CD14-positive monocyte (primary cell): ENCODE measurements around the gene IL5. TPM values are rescaled to one million over a fixed set of nuclear protein-coding genes. Genes with fewer than 3 reads are reported as not detected.

ENCODE experiments used
- DNase-seq, 3 donors: peaks; one replicate each; pipeline ENCODE4 v3.0.0-alpha.2; 2011 to 2022
- H2AFZ ChIP-seq: 2 replicates; pipeline ENCODE4 v1.6.0; 2012; ENCODE audit warnings: mild to moderate bottlenecking, low read depth, low read length, inconsistent platforms; ENCODE audit not compliant: insufficient read depth, poor library complexity, severe bottlenecking
- H3K27ac ChIP-seq, 2 donors: 1 replicate in 1 of 2; 2 replicates in 1 of 2; pipeline ENCODE4 v1.5.1; 2012 to 2013; ENCODE audit warnings: low read length in 2 of 2, control low read depth in 1 of 2, inconsistent platforms in 1 of 2, low read depth in 1 of 2, mild to moderate bottlenecking in 1 of 2
- H3K27me3 ChIP-seq, 2 donors: one replicate each; pipeline versions ENCODE4 v1.6.0 to v1.6.1; 2011 to 2013; ENCODE audit warnings: low read length in 2 of 2; ENCODE audit not compliant: control insufficient read depth in 2 of 2, insufficient read depth in 2 of 2
- H3K36me3 ChIP-seq, 2 donors: replicated peaks in 1 of 2; 1 replicate in 1 of 2; 2 replicates in 1 of 2; pipeline versions ENCODE4 v1.5.1 to v1.6.1; 2012 to 2013; ENCODE audit warnings: low read length in 2 of 2, control low read depth in 1 of 2, inconsistent platforms in 1 of 2, mild to moderate bottlenecking in 1 of 2; ENCODE audit not compliant: insufficient read depth in 2 of 2, control insufficient read depth in 1 of 2
- H3K4me1 ChIP-seq, 2 donors: 1 replicate in 1 of 2; 2 replicates in 1 of 2; pipeline versions ENCODE4 v1.5.1 to v1.6.1; 2012 to 2013; ENCODE audit warnings: low read length in 2 of 2, control low read depth in 1 of 2, inconsistent platforms in 1 of 2, mild to moderate bottlenecking in 1 of 2, moderate library complexity in 1 of 2; ENCODE audit not compliant: insufficient read depth in 2 of 2, control insufficient read depth in 1 of 2
- H3K4me2 ChIP-seq: replicated peaks from 2 replicates; pipeline ENCODE3; 2012; ENCODE audit warnings: low read length, moderate library complexity, mild to moderate bottlenecking; ENCODE audit not compliant: poor library complexity, severe bottlenecking; ENCODE audit errors: extremely low read depth
- H3K4me3 ChIP-seq, 3 experiments: fragments of 200-600 bp in 1 of 3; sonication (generic) in 1 of 3; replicated peaks in 1 of 3; 1 replicate in 2 of 3; 2 replicates in 1 of 3; pipeline ENCODE4 v1.5.1; 2011 to 2013; ENCODE audit warnings: low read length in 3 of 3, mild to moderate bottlenecking in 3 of 3, control low read depth in 2 of 3, low read depth in 2 of 3, inconsistent platforms in 1 of 3, moderate library complexity in 1 of 3
- H3K79me2 ChIP-seq: 2 replicates; pipeline ENCODE4 v1.6.0; 2012; ENCODE audit warnings: mild to moderate bottlenecking, control low read depth, inconsistent platforms, low read length, moderate library complexity; ENCODE audit not compliant: insufficient read depth
- H3K9ac ChIP-seq: 2 replicates; pipeline ENCODE4 v1.6.0; 2017; ENCODE audit warnings: low read length, mild to moderate bottlenecking; ENCODE audit not compliant: insufficient read depth, poor library complexity, severe bottlenecking
- H3K9me3 ChIP-seq, 2 donors: replicated peaks in 1 of 2; 1 replicate in 1 of 2; 2 replicates in 1 of 2; pipeline versions ENCODE4 v1.5.1 to v1.6.1; 2012 to 2013; ENCODE audit warnings: low read length in 2 of 2, control low read depth in 1 of 2; ENCODE audit not compliant: control insufficient read depth in 1 of 2, insufficient read depth in 1 of 2
- H4K20me1 ChIP-seq: 2 replicates; pipeline ENCODE4 v1.6.0; 2012; ENCODE audit warnings: mild to moderate bottlenecking, low read length, control low read depth, moderate library complexity; ENCODE audit not compliant: insufficient read depth
- H3K27ac Mint-ChIP-seq, 7 donors: one replicate each; pipeline ENCODE4 v1.8.0; 2020; ENCODE audit warnings: mild to moderate bottlenecking in 7 of 7, mixed read lengths in 7 of 7, moderate library complexity in 6 of 7, inconsistent platforms in 2 of 7
- H3K27me3 Mint-ChIP-seq, 3 donors: one replicate each; pipeline ENCODE4 v1.8.0; 2021 to 2022; ENCODE audit warnings: low read depth in 3 of 3, mild to moderate bottlenecking in 3 of 3, mixed read lengths in 3 of 3, moderate library complexity in 3 of 3, inconsistent platforms in 1 of 3
- H3K36me3 Mint-ChIP-seq, 2 donors: one replicate each; pipeline ENCODE4 v1.8.0; 2020; ENCODE audit warnings: mixed read lengths in 2 of 2, inconsistent platforms in 1 of 2, mild to moderate bottlenecking in 1 of 2
- H3K4me1 Mint-ChIP-seq: one replicate; pipeline ENCODE4 v1.8.0; 2020; ENCODE audit warnings: mild to moderate bottlenecking, mixed read lengths
- H3K4me3 Mint-ChIP-seq, 2 donors: one replicate each; pipeline ENCODE4 v1.8.0; 2020; ENCODE audit warnings: mild to moderate bottlenecking in 2 of 2, mixed read lengths in 2 of 2, moderate library complexity in 1 of 2
- H3K9me3 Mint-ChIP-seq, 7 donors: one replicate each; pipeline ENCODE4 v1.8.0; 2020 to 2022; ENCODE audit warnings: mixed read lengths in 7 of 7, mild to moderate bottlenecking in 6 of 7, moderate library complexity in 6 of 7, inconsistent platforms in 2 of 7
- WGBS: methylation state at CpG from one replicate; pipeline ENCODE4 v1.1.5; 2013; ENCODE audit warnings: missing lambda C conversion rate; ENCODE audit not compliant: insufficient coverage; 5-methylcytosine and 5-hydroxymethylcytosine counted together
- intact Hi-C, 2 donors: fragments of 100-400 bp; cut with micrococcal nuclease; formaldehyde crosslinking; loops; one replicate each; pipeline versions ENCODE4 v1.15.0 to v1.15.1; 2023
- polyA plus RNA-seq, 3 donors: library from polyadenylated mRNA; depleted of rRNA in 1 of 3; unstranded in 2 of 3; stranded (reverse) in 1 of 3; fragments of 300-500 nt in 2 of 3; fragments of >200 nt in 1 of 3; fragmentation: Illumina TruSeq in 2 of 3; gene quantifications; 1 replicate in 2 of 3; 2 replicates in 1 of 3; pipeline ENCODE4 v1.2.3, GENCODE V29; 2012 to 2021
- TF ChIP-seq, protein P1 (sequence below): fragments of 200-600 bp; IDR thresholded peaks from one replicate; pipeline ENCODE4 v1.8.0; 2022; ENCODE audit warnings: antibody characterized with exemption, mild to moderate bottlenecking

Gene IL5
- polyA plus RNA-seq, 3 donors: not detected

- Mint-ChIP-seq H3K4me1 (peaks cover 13% of the 10 kb centered on the region), H3K4me3 (no peak overlapping the region), H3K9me3 (peaks cover 0 to 3% (median under 1%) of the 10 kb centered on the region in 7 donors), H3K27ac (no peak overlapping the region), H3K36me3 (peaks cover 9 to 11% of the 10 kb centered on the region in 2 donors), H3K27me3 (peaks cover 0 to 2% (median 0%) of the 10 kb centered on the region in 3 donors)
- H3K4me1 ChIP-seq: peaks cover 9 to 18% of the 10 kb centered on the region in 2 donors
- peaks cover 15 to 21% of the 10 kb centered on the region in 2 donors for H3K9me3 ChIP-seq
- no peak overlapping the region for H3K4me3 ChIP-seq
- WGBS: 95% methylated on average over 2 of the region's 3 CpGs
- H3K36me3 ChIP-seq: peaks cover 41 to 70% of the 10 kb centered on the region in 2 donors
- H3K27ac ChIP-seq: no peak overlapping the region
- DNase-seq: no peak
- H3K9ac ChIP-seq: no peak overlapping the region
- H3K4me2 ChIP-seq: no peak overlapping the region
- H2AFZ ChIP-seq: no peak overlapping the region
- no peaks in the 10 kb centered on the region for H3K27me3 ChIP-seq
- no peaks in the 10 kb centered on the region for H4K20me1 ChIP-seq
- intact Hi-C loops: no loop called here
- H3K79me2 ChIP-seq: peaks cover 31% of the 10 kb centered on the region
- TF ChIP-seq, protein P1, sequence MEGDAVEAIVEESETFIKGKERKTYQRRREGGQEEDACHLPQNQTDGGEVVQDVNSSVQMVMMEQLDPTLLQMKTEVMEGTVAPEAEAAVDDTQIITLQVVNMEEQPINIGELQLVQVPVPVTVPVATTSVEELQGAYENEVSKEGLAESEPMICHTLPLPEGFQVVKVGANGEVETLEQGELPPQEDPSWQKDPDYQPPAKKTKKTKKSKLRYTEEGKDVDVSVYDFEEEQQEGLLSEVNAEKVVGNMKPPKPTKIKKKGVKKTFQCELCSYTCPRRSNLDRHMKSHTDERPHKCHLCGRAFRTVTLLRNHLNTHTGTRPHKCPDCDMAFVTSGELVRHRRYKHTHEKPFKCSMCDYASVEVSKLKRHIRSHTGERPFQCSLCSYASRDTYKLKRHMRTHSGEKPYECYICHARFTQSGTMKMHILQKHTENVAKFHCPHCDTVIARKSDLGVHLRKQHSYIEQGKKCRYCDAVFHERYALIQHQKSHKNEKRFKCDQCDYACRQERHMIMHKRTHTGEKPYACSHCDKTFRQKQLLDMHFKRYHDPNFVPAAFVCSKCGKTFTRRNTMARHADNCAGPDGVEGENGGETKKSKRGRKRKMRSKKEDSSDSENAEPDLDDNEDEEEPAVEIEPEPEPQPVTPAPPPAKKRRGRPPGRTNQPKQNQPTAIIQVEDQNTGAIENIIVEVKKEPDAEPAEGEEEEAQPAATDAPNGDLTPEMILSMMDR: no peak
Measured at GRCh38 chr5:132561601-132562000, 18.3 kb upstream of the IL5 start.

DNA sequence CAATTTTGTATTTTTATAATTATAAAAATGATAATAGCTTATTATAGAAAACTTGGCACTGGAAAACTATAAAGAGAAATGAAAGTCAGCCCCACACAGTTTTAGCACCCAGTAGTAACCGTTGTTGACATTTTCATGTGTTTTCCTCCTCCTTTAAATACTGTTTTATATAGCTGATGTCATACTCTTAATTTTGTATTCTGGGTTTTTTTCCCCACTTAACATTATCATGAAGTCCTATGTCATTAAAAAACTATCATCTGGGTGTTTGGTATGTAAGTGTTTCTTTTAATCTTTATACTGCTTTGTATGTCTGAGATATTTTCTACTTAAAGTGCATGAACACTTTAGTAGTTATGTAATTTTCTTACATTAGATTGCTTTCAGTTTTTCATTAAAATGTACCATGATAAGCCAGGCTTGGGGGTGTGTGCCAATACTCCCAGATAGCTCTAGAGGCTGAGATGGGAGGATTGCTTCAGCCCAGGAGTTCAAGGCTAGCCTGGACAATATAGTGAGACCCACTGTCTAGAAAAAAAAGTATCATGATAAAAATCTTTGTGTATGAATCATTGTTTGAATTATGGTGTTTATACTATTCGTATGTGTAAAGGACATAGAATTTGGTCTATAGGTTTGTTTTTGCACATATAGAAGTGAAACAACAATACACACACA lies 16.2 kb upstream of the IL5 start:
- no peak overlapping the region for H3K4me3 ChIP-seq
- peaks cover 16% of the 10 kb centered on the region for H3K4me1 Mint-ChIP-seq
- no peak overlapping the region for H3K4me2 ChIP-seq
- H3K36me3 ChIP-seq: peaks cover 33 to 49% of the 10 kb centered on the region in 2 donors
- peaks cover 16 to 17% of the 10 kb centered on the region in 2 donors for H3K9me3 ChIP-seq
- no peak overlapping the region for H3K9ac ChIP-seq
- H3K27ac ChIP-seq: no peak overlapping the region
- intact Hi-C loops: no loop called here
- no CpG with 5 or more reads among the region's 2 CpGs for WGBS
- H2AFZ ChIP-seq: no peak overlapping the region
- H3K36me3 Mint-ChIP-seq: peaks cover 3 to 4% of the 10 kb centered on the region in 2 donors
- H3K79me2 ChIP-seq: peaks cover 31% of the 10 kb centered on the region
- H3K27me3 ChIP-seq: no peaks in the 10 kb centered on the region
- H3K4me3 Mint-ChIP-seq: no peak overlapping the region
- no peak for DNase-seq
- peaks cover 0 to 12% (median 0%) of the 10 kb centered on the region in 7 donors for H3K9me3 Mint-ChIP-seq
- no peaks in the 10 kb centered on the region for H4K20me1 ChIP-seq
- peaks cover 1 to 3% (median 2%) of the 10 kb centered on the region in 3 donors for H3K27me3 Mint-ChIP-seq
- no peak overlapping the region for H3K27ac Mint-ChIP-seq
- peaks cover 12 to 22% of the 10 kb centered on the region in 2 donors for H3K4me1 ChIP-seq
- TF ChIP-seq, protein P1: no peak
